Amniotic stem cell (primary cell): ENCODE data around the gene RHBDF2.
"Not testable (repeated sequence)": the region's sequence is repeated elsewhere in the genome, so short reads cannot be mapped to it uniquely, and the experiment has no call there.

Experiments used
- DNase-seq: peaks from one replicate; lab custom pipeline; 2025; lab: John Stamatoyannopoulos, UW

The RHBDF2 gene

DNA sequence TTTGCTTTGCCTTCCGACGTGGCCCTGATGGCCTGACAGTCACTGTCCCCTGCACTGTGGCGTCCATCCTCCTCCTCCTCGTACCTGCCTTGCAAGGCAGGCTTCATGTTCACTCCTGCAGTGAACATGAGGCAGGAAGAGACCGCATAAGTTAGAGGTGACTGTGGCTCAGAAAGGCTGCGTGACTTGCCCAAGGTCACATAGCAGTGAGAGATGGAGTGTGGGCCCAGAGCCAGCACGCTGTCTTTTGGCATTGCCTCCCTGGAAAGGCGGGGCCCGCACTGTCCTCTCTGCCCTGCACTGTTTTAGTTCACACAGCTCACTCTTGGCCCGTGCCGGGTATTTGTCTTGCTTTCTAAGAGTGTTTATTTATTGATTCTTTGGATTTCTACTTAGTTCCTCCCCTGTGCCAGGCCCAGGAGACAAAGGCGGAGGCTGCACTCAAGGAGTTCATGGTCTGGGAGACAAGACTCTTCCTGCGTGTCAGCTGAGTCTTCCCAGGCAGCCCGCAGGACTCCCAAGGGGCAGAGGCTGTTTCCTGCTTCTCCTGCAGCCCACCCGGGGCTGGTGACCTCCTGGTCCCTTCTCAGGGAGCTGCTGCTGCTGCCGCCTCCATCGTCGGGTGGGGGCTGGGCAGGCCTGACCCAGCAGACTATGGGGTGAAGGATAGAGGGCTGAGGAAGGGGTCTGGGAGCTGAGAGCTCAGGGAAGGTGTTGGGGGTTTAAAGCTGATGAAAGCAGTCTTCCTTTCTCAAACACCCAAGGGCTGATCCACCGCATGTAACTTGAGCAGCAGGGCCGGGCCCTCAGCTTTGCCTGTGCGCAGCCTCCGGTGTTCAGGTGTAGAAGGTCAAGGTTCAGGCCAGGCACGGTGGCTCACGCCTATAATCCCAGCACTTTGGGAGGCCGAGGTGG is 23.6 kb upstream of the RHBDF2 start:
- no peak for DNase-seq

DNA sequence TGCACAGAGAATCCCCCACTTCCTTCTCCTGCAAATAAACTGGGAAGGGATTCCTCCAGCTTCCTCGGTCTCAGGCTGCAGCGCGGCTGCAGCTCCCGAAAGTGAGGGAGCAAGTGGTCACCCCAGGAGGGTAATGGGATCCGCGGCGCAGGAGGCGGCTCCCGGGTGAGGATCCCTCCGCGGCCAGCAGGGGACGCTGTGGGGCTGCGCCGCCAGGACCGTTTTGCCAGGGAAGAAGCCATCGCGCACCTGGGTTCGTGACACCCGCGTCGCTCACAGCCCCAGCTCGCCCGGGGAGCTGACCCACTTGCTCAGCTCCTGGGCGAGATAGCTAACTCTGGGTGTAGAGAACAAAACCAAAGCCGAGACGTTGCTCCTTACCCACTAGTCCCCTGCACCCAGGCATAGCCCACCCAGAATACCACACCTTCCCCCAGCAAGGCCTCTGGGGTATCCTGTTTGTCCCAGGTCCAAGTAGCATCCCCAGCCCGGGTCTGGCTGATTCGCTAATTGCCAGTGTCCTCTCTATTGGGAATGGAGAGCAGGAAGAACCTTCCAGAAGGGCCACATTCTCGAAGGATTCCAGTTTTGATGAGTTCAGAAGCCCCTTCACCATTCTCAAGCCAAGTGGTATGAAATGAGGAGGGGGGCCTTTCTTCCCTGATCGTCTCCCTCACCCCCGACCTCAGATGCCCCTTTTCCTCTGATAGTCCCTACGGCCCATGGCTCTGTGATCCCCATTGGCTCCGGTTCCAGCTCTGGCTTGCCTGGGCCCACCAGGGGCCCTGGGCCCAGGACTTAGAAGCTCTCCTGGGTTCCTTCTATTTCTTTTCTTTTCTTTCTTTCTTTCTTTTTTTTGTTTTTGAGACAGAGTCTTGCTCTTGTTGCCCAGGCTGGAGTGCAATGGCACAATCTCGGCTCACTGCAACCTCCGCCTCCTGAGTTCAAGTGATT is 22.1 kb upstream of the RHBDF2 start:
- no peak for DNase-seq

DNA sequence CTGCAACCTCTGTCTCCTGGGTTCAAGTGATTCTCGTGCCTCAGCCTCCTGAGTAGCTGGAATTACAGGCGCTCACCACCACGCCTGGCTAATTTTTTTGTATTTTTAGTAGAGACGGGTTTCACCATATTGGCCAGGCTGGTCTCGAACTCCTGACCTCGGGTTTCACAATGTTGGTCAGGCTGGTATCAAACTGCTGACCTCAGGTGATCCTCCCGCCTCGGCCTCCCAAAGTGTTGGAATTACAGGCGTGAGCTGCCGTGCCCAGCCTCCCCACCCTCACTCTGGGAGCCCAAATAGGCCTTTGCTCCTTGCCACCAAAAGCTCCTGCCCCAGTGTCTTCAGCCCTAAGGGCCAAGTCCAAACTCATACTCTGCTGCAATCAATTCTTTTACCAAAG is 20.5 kb upstream of the RHBDF2 start:
- not testable (repeated sequence) for DNase-seq

DNA sequence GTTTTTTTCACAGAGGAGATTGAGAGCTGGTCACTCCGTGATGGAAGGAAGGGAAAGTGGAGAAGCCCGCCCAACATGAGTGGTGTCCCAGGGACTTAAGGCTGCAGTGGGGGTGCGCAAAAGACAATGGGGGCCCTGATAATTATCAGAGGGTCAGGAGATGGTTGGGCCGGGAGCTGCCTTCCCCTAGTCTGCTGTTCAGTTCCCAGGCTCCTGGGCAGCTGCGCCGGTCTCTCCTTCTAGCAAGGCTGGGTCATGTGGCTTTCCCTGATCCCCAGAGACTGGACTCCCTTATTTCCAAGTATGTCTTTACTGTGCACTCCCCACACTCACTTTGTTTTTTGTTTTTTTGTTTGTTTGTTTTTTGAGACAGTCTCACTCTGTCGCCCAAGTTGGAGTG is 20.0 kb upstream of the RHBDF2 start:
- DNase-seq, result no peak

DNA sequence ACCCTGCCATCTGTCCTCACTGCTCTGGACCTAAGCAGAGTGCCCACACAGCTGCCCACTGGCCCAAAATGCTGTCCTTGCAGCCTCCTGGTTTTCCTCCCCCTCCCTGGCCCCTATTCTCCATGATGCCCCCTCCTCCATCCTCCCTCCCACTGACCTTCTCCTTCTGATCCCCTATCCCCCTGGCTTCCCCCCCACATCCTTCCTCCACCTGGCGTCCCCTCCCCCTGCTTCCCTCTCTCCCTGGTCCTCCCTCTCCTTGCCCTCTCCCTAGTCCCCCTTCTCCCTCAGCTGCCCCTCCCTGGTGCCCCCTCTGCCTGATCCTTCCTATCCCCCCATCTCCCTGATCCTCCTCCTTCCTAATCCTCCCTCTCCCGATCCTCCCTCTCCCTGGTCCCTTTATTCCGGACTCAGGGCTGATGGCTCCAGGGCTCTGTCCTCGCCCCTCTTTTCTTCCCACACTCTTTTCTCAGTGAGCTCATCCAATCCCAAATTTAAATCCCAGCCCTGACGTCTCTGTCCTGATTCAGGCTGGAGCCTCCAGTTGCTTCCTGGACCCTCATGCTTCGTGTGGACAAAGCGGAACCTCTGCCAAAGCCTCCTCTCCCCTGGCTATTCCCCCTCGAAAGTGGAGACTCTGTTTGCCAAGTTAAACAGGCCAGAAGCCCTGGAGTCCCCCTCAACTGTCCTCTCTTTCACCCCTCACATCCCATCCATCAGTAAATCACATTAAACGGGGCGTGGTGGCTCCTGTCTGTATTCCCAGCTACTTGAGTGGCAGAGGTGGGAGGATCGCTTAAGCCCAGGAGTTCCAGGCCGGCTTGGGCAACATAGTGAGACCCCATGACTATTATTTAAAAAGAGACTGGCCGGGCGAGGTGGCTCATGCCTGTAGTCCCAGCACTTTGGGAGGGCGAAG is 18.1 kb upstream of the RHBDF2 start:
- no peak for DNase-seq

DNA sequence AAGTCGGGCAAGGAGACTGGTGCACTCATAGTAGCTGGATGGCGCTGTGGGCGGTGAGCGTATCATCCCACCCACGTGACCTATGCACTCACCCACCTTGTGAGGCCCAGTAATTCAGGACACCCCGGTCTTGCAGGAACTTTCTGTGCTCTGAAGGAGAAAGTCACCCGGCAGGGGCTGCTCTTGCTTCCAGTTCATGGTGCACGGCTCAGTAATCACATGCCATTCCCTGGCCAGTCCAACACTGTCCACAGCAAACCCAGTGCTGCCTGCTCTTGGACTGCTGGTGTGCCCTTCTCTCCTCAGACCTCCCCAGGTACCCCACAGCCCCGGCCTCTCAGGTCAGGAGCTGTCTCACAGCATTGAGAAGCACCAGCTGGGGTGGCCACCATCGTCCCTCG is 16.4 kb upstream of the RHBDF2 start:
- DNase-seq, result no peak

DNA sequence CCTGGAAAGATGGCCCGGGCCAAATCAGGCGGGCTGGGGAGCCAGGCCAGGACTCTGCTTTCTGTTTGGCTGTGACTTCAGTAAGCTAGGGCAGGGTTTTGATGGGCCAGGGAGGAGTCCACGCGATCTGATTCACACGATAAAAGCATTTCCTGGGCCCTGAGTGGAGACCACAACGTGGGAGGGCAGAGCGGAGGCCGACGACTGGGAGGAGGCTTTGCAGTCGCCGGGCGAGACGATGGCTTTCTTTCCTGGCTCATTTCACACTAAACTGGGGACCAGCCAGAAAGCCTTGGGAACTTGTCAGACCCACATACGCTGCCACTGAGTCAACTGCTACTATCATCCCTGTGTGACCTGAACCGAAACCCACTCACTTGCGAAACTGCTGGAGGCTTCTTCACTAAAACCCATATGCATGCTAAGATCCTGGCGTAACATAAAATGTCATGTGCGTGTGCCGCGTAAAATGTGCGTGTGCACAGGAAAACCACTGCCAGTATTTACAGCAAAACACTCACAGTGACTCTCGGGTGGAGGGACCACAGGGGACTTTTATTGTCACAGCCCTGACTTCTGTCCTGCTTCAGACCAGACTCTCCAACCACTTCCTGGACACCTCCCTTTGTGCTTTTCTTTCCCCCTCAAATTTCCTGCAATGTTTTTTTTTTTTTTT is 14.2 kb upstream of the RHBDF2 start:
- peak; percentile 27 for DNase-seq

DNA sequence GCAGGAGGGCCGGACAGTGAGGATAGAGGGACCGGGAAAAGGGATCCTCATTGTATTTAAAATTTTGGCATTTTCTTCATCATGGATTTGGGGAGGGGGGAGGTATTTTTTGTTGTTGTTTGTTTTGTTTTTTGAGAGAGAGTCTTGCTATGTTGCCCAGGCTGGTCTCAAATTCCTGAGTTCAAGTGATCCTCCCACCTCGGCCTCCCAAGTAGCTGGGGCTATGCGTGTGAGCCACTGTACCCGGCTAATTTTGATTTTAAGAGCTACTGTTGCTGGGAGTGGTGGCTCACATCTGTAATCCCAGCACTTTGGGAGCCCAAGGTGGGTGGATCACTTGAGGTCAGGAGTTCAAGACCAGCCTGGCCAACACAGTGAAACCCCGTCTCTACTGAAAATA is 13.1 kb upstream of the RHBDF2 start:
- not testable (repeated sequence) for DNase-seq

DNA sequence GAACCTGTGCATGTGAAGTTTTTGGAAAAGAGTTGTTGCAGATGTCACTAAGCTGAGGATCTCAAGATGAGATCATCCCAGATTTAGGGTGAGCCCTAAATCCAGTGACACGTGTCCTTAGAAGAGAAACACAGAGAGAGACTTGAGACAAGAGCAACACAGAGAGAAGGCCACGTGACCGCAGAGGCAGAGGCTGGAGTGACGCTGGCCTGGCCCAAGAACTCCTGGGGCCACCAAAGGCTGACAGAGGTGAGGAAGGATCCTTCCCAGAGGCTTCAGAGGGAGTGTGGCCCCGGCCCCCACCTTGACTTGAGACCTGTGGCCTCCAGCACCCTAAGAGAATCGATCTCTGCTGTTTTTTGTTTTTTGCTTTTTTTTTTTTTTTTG is 12.1 kb upstream of the RHBDF2 start:
- no peak for DNase-seq

DNA sequence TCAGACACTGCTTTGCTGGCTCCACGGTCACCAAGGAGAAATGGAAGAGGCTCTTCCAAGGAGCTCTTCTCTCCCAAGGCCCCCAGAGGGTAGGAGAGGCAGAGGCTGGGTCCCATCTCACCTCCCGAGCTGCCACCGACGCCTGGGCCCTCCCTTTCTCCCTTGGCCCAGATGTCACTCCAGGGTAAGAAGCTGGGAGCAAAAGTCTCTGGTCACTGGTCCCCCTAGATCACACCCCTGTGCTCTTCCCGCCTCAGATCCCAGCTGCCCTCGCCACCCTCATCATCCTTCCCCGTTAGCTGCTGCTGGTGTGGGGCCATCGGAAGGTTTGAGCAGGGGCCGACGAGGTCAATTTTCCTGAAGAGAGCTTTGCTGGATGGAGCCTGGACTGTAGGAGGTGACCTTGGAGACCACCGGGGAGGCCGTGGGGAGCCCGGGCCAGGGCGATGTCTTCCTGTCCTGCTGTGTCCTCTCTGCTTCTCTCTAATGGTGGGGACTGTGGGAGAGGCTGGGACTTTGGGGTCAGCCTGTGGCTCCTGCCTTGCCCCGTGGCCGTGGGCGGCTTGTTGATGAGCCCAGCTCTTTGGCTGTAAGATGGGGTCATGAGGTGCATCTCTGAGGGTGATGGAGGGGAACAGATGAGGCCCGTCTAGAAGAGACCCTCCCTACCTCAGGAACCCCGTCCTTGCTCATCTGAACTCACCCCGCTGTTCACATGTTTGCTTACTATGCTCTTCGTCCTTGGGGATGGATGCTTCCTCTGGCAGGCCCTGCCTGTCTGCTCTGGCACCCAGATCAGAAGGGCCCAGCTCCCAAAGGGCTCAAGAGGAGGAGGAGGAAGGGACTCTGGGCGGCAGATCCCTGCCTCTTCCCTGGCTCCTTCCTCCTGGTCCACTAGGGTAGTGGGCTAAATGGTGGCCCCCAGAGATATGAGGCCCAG is 11.4 kb upstream of the RHBDF2 start:
- DNase-seq, result no peak

DNA sequence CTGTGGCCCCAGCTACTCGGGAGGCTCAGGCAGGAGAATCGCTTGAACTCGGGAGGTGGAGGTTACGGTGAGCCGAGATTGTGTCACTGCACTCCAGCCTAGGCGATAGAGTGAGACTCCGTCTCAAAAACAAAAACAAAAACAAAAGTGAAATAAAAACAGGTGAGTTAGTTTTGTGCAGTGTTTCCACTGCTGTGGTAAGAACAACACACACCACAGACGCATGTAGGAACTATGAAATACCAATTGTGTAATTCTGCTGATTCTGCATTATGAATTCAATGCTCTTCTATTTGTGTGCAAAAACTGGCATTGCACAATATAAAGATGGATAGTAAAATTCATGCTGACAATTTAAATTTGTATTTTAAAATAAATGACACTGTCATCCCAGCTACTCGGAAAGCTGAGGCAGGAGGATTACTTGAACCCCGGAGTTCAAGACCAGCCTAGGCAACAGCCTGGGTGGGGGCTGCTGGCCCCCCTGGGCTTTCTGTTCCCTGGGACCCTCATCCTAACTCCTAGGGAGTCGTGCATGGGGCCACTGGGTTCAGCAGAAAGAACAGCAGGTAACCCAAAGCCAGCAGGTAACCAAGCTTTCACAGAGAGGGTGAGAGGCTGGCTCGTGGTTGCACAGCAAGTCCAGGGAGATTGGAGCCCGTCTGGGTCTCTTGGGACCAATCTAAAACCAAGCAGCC is 10.6 kb upstream of the RHBDF2 start:
- DNase-seq, result no peak

DNA sequence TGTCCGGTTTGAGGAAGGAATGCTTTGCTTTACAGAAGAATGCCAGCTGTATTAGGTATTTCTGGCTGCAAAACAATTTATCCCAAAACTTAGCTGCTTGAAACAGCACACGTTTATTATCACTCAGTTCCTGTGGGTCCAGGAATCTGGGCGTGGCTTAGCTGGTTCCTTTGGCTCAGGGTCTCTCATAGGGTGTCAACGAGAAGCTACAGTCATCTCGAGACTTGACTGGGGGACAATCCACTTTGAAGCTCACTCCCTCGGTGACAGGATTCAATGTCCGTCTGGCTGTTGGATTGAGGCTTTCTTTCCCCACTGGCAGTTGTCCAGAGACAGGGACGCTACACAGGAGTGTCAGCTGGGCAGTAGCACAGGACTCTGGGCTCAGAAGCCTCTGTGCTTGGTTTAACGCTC is 9.6 kb upstream of the RHBDF2 start:
- DNase-seq, result no peak

DNA sequence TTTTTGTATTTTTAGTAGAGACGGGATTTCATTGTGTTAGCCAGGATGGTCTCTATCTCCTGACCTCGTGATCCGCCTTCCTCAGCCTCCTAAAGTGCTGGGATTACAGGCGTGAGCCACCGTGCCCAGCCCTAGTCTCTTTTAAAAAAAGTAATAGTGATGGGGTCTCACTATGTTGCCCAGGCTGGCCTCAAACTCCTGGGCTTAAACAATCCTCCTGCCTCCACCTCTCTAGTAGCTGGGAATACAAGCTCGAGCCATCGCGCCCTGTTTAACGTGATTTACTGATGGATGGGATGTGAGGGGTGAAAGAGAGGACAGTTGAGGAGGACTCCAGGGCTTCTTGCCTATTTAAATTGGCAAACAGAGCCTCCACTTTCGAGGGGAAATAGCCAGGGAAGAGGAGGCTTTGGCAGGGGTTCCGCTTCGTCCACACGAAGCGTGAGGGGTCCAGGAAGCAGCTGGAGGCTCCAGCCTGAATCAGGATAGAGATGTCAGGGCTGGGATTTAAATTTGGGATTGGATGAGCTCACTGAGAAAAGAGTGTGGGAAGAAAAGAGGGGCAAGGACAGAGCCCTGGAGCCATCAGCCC is 7.3 kb upstream of the RHBDF2 start:
- DNase-seq, result not testable (repeated sequence)

DNA sequence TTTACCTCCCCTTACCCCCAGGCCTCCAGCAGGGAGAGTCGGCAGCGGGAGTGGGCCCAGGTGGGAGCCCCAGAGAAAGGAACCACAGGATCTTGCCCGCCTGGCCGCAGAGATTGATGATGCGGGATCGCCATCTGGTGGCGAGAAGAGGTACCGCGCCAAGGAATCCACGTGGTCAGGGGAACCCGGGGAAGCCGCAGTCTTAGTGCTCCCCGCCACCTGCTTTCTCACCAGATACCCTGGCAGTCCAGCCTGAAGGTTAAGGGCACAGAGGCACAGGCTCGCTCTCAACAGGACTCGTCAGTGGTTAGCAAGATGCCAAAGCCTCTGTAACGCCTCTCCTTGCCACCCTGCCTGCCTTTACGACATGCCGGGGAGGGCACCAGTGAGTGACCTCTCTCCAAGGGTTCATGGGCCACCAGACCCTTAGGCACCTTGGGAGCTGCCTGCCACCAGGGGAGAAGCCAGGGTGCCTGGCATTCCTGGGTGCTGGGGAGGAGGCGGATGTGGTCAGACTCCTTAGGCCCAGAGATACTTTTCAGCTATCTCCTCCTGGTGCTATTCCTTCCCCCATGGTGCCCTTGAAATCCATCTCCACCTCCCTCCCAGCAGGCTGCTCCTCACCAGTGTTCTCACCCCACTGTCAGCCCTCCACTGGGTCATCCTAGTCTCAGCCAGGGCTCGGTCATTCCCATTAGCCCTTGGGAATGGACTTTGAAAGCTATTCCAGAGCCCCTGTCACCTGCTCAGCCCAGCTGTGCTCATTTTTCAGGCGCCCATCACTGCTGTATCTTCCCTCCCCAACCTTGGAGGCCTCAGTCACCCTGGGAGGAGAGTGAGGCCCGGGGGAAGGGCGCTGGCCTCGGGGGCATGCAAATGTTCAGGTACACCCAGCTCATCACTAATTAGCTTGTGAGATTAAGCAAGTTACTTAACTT is 5.5 kb upstream of the RHBDF2 start:
- DNase-seq, result peak; percentile 20

DNA sequence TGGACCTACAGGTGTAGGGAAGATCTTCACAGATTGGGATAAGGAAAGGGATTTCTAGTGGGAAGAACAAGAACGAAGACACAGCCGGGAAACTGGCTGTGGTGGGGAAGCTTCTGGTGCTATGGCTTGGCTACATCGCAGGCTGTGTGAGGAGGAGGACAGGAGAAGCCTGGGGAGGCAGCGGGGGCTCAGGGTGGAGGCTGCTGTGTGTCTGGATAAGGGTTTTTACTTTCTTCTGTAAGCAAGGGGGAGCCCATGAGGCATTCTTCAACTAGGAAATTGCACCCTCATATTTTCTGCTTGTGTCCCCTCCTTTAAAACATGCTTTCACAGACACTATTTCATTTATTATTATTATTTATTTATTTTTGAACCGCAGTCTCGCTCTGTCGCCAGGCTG is 2.9 kb upstream of the RHBDF2 start:
- DNase-seq, result no peak

DNA sequence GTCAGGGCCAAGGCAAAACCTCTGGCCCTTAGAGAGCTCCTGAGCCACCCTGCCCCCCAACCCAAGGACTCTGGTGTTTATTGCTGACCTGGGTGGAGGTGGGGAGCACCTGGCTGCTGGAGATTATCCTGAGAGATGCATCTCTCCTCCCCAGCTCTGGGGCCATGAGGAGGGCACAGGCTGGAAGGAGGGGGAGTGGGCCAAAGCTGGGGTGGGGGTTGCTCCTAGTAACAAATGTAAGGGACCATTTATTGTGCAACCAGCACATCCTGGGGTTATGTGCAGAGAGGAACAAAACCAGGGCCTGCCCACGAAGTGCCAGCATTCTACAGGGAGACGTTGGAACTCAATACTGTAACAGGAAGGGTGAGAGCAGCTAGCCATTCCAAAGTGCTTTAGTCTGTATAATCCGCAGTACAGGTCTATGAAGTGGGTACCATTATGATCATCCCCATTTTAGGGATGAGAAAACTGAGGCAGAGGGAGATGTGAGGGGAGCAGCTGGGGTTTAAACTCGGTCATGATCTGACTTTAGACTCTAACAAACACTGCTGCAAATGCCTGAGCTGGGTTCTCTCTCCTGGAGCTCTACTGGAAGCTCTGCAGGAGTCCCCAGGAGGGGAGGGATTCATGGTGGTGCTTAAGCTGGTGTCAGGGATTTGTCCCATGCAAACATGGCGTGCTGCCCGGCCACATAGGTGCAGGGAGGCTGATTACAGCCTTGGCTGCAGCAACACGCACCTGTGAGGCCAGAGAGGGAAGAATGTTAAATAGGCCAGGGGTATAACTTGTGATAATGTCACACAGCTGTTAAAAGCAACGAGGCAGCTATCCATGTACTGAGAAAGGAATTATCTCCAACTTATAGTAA is 1.4 kb upstream of the RHBDF2 start:
- DNase-seq, result no peak

DNA sequence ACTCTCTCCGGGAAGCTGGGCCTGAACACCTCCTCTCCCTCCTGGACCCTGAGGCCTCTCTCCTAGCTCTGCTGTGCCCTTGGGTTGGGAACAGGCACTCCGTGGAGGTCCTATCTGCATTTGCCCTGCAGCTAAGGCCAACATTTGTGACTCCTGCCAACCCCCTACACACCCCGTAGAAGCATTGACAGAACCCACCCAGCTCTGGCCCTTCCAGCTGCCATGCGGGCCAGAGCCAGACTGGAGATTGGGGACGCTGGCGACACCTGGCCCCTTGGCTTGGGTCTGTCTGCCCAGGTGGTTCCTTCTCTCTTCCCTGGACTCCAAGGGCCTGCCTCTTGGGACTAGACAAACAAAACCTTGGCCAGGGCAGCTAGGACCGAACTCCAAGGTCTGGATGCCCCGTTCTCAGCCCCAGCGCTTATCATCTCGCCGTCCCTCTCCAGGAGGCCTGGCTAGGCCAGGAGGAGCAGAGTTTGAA is 644 bp upstream of the RHBDF2 start:
- DNase-seq, result no peak
